SH-SY5Y (cell line): ENCODE data around the gene SLC4A11.

Experiments
- GATA2 ChIP-seq: IDR thresholded peaks from 2 replicates; pipeline ENCODE4 v1.6.1; 2011; ENCODE audit warnings: mild to moderate bottlenecking, low read depth, low read length
- GATA3 ChIP-seq: IDR thresholded peaks from 2 replicates; pipeline ENCODE4 v1.6.1; 2011; ENCODE audit warnings: low read depth, mild to moderate bottlenecking, low read length, moderate library complexity

DNA sequence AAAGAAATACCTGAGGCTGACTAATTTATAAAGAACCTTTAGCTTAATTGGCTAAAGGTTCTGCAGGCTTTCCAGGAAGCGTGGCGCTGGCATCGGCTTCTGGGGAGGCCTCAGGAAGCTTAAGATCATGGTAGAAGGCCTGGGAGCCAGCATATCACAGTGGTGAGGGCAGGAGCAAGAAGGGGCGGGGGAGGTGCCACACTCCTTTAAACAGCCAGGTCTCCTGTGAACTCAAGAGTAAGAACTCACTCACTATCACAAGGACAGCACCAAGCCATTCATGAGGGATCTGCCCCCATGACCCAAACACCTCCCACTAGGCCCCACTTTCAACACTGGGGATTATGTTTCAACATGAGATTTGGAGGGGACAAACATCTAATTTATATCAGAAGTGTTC, 34.4 kb upstream of the SLC4A11 start:
- TF ChIP-seq GATA2 = no peak
- TF ChIP-seq GATA3 = no peak
